Measurements from ENCODE around the gene NPIPB2.
"Not testable (repeated sequence)": the region's sequence is repeated elsewhere in the genome, so short reads cannot be mapped to it uniquely, and the experiment has no call there.

NPIPB2 gene

DNA sequence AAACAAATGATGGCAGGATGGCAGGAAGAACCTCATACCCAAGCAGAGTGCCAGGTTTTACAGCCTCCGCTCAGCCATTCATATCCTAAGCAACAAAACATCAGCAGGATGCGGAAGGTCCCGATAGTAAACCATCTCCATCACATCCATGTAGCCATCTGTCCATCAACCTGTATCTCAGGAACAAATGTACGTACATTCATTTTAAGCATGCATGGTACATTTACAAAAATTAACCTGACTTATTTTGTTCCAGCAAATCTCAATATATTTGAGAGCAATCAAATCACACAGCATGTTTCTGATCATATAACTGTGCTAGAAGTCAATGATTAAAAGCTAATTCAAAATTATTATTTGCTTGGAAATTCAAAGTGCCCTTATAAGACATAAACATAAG is at the start of gene NPIPB2:
Gene NPIPB2 (minus strand): TSS at position 101 of the 400 bp plus-strand sequence. CDS start 0 bp downstream, at position 101.
- DNase-seq = not testable (repeated sequence)

DNA sequence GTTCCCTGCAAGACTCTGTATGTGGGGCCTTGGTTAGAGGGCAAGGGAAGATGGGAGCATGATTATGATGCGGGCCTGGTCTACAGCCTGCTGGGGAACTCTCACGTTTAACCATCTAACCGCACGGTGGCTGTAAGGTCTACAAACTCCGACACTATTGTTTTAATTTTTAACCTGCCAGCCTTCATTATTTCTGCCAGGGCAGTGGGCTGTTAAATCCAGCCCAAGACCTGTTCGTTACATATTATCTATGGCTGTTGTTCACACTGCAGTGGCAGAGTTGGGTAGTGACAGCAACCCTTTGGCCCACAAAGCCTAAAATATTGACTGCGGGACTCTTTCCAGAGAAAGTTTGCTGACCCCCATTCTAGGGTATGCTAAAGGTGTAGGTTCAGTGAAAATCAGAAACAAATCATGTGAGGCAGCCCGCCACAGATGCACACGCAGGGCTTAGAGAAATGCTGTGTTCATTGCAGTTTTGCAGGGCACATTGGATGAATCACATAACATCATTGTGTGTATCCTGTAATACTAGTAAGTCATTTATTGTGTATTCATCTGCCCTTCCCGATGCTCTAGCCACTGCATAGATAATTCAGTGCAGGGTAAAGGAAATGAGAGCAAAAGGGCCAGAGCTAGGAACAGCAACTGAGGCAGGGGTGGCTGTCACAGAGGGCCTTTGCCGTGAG is 49.0 kb upstream of the NPIPB2 start:
- DNase-seq = no peak

DNA sequence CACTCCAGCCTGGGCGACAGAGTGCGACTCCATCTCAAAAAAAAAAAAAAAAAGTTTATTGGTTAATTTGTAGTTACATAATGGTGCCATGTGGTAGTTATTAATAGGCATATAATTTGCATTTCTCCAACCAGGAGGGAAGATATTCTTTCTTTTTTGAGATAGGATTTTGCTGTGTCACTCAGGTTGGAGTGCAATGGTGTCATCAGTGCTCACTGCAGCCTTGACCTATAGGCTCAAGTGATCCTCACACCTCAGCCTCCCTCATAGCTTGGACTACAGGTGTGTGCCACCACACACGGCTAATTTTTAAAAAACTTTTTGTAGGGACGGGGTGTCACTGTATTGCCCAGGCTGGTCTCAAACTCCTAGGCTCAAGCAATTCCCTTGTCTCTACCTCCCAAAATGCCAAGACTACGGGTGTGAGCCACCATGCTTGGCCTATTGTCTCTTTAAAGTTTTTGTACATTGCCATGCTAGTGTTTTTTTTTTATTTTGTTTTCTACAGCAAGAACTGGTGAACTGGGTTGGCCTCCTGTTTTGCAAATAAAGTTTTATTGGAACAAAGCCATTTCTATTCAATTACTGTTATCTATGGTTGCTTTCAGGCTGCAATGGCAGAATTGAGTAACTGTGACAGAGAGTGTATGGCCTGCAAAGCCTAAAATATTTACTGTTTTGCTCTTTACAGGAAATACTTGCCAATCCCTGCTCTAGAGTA is 46.6 kb upstream of the NPIPB2 start:
- DNase-seq = no peak

DNA sequence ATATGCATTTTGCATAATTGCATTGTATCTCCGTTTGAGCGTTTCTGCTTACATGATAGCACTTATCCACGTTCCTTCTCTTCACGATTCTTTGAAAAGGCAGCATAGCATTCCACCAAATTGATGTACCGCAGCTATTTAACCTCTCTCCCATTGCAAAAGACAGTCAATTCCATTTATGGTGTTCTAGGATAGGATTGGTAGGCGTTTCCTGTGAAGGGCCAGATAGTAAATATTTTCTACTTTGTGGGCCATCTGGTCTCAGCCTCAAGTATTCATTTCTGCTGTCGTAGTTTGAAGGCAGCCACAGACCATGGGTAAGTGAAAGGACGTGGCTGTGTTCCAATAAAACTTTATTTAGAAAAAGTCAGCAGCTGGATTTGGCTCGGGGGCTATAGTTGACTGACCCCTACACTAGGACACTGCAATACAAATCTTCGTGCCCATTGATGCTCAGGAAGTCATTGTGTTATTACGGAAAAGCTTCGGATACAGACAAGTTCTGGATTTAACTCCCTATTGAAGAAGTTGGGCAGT is 44.7 kb upstream of the NPIPB2 start:
- DNase-seq = no peak

DNA sequence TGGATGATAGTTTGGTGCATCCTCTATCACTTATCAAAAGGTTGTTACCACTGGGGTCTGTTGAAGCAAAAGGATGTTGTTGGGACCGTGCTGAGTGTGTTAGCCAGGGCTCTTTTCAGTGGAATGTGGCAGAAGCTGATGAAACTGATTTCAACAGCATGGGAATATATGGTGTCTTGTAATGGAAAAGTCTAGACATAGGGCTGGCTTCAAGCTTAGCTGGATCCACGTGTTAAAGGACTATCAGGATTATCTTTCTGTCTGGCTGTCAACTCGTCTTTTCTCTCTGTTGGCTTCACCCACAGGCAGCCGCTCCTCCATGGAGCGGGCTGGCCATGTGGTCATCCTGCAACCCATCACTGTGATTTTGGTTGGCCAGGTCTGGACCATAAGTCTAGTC is 43.4 kb upstream of the NPIPB2 start:
- DNase-seq = no peak

DNA sequence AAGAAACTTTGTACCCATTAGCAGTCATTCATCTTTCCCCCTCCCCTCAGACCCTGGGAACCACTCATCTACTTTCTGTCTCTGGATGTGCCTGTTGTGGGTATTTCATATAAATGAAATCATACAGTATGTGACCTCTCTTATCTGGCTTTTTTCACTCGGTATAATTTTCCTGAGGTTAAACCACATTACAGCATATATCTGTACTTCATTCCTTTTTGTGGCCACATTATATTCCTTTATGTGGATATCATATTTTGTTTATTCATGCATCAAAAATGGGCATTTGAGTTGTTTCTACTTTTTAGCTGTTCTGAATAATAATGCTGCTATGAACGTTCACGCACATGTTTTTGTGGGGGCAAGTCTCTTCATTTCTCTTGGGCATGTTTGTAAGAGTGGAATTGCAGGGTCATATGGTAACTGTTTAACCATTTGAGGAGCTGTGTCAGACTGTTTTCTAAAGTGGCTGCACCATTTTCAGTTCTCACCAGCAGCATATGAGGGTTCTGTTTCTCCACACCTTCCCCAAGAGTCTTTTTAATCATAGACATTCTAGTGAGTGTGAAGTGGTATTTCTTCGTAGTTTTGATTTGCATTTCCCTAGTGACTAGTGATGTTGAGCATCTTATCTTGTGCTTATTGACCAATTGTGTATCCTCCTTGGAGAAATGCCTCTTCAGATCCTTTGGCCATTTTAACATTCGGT is 38.4 kb upstream of the NPIPB2 start:
- no peak for DNase-seq

DNA sequence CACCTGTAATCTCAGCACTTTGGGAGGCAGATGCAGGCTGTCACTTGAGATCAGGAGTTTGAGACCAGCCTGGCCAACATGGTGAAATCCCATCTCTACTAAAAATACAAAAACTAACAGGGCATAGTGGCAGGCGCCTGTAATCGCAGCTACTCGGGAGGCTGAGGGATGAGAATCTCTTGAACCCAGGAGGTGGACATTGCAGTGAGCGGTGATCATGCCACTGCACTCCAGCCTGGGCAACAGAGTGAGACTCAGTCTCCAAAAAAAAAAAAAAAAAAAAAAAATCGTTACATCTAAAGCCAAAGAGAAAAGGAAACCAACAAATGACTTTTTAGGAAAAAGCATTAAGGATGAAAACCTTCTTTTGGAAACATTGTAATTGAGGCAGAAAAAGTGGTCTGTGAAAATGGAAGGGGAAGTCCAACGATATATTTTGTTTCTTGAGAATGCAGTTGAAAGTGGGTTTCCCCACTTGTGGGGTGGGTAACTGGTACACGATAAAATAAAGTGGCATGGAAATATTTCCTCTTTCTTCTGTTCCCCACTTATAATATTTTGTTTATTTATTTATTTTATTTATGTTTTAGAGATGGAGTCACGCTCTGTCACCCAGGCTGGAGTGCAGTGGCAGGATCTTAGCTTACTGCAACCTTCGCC is 37.3 kb upstream of the NPIPB2 start:
- DNase-seq = no peak

DNA sequence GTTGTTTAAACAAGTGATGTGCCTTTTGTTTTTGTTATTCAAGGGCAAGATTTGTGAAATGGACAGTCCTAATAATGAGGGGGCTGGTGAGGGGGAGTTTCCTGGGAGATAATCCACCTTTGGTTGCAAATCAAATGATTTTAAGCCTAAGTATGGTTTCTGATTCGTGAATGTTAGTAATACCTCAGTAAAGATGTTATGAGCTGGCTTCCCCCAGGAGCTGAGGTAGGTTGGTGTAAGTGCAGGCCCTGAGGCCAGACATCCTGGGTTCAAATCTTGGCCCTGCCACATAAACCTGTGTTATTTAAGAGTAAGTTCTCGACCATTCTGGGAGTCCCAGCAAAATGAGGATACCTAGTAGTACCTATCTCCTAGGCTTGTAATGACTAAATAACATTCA is 36.2 kb upstream of the NPIPB2 start:
- DNase-seq = no peak

DNA sequence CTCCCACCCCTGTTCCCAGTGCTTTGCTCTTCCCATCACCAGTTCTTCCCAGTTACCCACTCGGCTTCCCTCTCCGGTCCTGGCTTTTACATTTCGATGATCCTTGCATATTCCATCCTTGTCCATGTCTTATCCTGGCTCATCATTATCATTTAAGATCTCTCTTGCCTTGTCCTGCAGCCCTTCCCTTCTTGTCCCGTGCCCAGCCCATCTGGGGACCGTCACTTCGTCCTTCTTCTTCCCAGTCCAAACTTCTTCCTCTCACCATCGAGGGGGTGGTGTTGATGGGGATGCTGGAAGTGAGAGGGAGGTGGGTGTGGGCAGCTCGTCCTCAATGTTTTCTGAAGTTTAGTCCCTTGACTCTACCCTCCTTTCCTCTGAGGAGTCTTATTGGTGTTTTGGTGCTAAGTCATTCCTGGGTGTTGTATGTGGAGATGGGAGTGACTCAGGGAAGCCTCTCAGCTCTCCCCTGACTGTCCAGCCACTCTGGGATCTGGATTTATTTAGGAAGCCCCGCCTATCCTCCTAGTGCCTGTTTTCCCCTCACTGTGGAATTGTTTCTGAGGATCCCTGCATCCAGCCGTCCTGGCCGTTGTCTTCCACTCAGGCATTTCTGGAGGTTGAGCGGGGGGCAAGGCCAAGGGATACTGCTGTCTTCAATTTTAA is 35.7 kb upstream of the NPIPB2 start:
- no peak for DNase-seq

DNA sequence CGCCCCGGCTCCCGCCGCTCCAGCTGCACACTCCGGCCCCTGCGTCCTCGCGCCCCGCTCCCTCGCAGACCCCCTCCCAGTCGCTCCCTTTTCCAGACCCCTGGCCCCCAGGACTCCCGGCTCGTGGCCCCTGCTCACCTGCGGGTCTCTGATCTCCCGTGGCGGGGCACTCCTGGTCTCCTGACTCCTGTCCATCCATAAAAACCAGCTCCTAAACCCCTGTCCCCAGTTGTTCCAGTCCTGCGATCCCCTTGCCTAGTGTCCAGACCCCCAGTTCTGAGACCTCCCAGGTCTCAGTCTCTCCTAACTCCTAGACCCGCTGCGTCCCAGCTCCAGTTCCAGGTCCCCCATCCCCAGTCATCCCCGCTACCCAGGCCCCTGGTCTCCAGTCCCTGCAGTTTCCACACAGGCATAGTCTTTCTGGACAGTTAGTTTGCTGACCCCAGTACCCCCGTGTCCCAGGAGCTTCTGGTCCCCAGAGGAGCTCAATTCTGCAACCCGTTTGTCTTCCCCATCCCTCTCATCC is 35.1 kb upstream of the NPIPB2 start:
- DNase-seq = no peak

DNA sequence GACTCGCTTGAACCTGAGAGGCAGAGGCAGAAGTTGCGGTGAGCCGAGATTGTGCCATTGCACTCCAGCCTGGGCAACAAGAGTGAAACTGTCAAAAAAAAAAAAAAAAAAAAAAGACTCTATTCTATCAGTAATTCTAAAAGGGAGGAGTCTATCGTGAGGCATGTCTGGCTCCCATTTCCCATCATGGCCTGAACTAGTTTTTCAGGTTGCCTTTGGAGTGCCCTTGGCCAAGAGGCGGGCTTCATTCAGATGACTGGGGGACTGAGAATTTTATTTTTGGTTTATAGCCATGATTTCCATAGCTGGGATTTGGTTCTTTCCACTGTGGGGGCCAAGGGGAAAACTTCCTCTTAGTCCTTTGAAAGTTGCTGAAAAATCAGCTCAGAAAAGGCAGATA is 31.2 kb upstream of the NPIPB2 start:
- no peak for DNase-seq

DNA sequence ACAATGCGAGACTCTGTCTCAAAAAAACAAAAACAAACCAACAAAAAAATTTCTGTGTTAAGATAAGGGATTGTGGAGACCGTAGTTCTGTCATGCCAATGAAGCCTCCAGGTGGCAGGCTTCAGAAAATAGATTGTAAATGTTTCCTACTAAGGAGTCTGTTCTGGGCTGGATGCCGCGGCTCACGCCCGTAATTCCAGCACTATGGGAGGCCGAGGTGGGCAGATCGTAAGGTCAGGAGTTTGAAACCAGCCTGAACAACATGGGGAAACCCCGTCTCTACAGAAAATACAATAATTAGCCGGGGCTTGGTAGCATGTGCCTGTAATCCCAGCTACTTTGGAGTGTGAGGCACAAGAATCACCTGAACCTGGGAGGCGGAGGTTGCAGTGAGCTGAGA is 30.3 kb upstream of the NPIPB2 start:
- no peak for DNase-seq

DNA sequence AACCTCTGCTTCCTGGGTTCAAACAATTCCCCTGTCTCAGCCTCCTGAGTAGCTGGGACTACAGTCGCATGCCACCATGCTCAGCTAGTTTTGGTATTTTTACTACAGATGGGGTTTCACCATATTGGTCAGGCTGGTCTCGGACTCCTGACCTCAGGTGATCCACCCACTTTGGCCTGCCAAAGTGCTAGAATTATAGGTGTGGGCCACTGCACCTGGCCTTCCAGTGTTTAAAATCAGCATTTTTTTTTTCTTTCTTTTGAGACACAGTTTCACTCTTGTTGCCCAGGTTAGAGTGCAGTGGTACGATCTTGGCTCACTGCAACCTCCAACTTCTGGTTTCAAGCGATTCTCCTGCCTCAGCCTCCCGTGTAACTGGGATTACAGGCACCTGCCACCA is 28.4 kb upstream of the NPIPB2 start:
- not testable (repeated sequence) for DNase-seq

DNA sequence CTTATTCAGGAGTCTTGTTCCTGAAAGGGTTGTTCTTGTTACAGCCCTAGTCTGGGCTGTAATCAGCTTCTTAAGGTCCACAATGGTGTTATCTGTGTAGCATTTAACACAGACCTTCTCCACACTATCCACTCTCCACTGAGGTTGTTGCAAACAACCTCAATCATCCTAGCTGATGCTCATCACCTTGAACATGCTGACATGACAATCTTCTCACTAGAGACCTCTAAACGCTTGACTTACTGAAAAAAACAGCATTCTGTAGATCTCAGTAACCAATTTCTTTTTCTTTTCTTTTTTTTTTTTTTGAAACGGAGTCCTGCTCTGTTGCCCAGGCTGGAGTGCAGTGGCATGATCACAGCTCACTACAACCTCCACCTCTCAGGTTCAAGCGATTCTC is 26.7 kb upstream of the NPIPB2 start:
- no peak for DNase-seq

DNA sequence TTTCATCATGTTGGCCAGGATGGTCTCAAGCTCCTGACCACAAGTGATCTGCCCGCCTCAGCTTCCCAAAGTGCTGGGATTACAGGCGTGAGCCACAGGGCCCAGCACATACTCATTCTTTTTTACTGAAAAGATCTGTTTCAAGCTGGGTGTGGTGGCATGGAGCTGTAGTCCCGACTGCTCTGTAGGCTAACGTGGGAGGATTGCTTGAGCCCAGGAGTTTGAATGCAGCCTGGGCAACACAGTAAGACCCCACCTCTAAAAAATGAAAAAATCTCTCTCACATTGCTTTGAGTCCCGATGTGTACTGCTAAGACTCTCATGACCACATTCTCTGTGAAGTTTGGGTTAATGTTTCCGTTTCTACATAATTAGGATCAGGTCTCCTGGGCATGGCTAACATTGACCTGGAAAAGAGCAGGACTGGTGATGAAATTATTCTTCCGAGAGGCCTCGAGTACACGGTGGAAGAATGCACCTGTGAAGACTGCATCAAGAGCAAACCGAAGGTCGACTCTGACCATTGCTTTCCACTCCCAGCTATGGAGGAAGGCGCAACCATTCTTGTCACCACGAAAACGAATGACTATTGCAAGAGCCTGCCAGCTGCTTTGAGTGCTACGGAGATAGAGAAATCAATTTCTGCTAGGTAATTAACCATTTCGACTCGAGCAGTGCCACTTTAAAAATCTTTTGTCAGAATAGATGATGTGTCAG is 25.5 kb upstream of the NPIPB2 start:
- DNase-seq = no peak

DNA sequence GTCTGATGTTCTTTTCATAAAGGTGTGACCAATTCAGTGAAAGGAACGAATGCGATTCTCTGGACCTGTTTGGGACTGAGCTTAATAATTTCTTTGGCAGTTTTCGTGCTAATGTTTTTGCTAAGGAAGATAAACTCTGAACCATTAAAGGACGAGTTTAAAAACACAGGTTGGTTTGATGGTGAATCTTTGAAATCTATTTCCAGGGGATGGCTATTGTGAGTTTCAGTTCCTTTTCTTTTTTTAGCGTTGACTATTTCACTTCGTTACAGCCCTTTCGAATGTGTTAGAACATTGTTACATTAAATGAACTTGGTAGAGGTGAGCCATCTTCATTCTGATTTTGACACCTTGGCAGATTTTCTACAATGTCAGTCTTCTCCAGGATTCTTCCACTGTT is 24.3 kb upstream of the NPIPB2 start:
- no peak for DNase-seq

DNA sequence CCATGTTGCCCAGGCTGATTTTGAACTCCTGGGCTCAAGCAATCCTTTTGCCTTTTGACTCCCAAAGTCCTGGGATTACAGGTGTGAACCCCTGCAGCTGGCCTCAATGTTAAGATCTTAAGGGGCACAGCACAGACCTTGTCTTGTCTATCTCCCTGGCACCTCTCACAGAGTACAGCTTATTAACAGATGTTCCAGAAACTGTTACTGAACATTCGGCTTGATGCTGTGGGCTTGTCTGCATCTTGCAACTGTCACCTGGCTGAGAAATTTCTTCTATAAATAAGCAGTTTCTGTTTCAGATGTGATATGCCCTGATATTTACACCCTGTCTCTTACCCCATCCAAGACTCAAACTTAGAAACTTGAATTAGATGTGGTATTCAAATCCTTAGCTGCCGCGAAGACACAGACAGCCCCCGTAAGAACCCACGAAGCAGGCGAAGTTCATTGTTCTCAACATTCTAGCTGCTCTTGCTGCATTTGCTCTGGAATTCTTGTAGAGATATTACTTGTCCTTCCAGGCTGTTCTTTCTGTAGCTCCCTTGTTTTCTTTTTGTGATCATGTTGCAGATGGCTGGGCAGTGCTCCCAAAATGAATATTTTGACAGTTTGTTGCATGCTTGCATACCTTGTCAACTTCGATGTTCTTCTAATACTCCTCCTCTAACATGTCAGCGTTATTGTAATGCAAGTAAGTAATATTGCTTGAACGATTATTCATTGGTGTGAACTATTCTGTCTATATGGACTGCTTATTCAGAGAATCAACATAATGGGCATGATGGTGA is 23.1 kb upstream of the NPIPB2 start, which contains the start of gene TNFRSF17:
Gene TNFRSF17 (plus strand): TSS at position 450 of the 791 bp plus-strand sequence. CDS start 115 bp downstream, at position 565.
- DNase-seq = no peak

DNA sequence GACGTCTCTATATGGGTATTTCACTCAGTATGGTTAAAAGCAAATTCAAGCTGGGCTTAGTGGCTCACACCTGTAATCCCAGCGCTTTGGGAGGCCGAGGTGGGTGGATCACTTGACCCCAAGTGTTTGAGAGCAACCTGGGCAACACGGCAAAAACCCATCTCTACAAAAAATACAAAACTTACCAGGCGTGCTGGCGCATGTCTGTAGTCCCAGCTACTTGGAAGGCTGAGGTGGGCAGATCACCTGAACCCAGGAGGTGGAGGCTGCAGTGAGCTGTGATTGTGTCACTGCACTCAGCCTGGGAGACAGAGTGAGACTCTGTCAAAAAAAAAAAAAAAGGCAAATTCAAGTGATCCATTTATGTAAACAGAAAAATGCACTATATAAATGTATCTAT is 21.9 kb upstream of the NPIPB2 start:
- DNase-seq = no peak

DNA sequence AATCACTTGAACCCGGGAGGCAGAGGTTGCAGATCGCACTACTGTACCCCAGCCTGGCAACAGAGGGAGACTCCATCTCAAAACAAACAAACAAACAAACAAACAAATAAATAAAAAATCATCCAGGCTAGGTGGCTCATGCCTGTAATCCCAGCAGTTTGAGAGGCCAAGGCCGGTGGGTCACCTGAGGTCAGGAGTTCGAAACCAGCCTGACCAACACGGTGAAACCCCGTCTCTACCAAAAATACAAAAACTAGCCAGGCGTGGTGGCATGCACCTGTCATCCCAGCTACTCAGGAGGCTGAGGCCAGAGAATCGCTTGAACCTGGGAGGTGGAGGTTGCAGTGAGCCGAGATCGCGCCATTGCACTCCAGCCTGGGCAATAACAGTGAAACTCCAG is 21.1 kb upstream of the NPIPB2 start:
- not testable (repeated sequence) for DNase-seq

DNA sequence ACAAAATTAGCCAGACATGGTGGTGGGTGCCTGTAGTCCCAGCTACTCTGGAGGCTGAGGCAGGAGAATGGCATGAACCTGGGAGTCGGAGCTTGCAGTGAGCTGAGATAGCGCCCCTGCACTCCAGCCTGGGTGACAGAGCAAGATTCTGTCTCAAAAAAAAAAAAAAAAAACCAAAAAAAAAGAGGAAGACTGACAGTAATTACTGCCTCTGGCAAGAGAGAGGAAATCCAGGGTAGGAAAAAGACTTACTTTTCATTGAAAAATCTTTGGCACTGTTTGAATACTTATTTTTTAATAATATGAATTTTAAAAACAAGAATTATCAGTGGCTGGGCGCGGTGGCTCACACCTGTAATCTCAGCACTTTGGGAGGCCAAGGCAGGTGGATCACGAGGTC is 20.6 kb upstream of the NPIPB2 start:
- DNase-seq = not testable (repeated sequence)
